C4-2B (cell line): ENCODE measurements around the gene SOWAHC.

ENCODE experiments used
- CTCF ChIP-seq: fragments of 450-650 bp; conservative IDR thresholded peaks from 2 replicates; pipeline ENCODE4 v1.5.1; 2017; ENCODE audit warnings: mild to moderate bottlenecking
- ZFX ChIP-seq: fragments of 450-650 bp; IDR thresholded peaks from 2 replicates; pipeline ENCODE4 v1.6.1; 2017

GRCh38 chr2:109592905-109593304, 21.3 kb upstream of the SOWAHC start:
- TF ChIP-seq CTCF (no peak), ZFX (no peak)
